HG03575 (cell line): Measurements from ENCODE around the gene ATG2B.
"Not testable (repeated sequence)": the region's sequence is repeated elsewhere in the genome, so short reads cannot be mapped to it uniquely, and the experiment has no call there.

ENCODE experiments used
- ATAC-seq: cut with Tn5 transposase; IDR thresholded peaks from one replicate; pipeline ENCODE4 v1.9.1; 2021; ENCODE audit not compliant: unreplicated experiment, insufficient number of reproducible peaks, low FRiP score; ENCODE audit errors: extremely low read depth

ATG2B gene

DNA sequence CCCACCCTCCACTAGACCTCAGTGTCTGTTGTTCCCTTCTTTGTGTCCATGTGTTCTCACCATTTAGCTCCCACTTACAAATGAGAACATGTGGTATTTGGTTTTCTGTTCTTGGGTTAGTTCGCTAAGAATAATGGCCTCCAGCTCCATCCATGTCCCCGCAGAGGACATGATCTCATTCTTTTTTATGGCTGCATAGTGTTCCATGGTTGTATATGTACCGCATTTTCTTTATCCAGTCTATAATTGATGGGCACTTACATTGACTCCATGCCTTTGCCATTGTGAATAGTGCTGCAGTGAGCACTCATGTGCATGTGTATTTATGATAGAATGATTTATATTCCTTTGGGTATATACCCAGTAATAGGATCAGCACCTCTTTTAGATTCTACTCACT lies 118.1 kb downstream of the ATG2B start:
- ATAC-seq = not testable (repeated sequence)

DNA sequence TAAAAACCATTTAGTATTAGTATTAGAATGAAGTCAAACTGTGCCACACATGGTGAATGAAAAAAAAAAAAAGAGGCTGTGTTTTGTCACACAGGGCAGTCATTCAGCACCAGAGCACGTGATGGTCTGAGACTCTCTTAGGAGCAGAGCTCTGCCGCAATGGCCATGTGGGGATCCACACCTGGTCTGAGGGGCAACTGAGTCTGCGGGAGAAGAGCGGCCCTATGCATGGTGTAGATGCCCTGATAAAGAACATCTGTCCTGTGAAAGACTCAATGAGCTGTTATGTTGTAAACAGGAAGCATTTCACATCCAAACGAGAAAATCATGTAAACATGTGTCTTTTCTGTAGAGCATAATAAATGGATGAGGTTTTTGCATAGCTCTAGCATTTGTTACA lies 119.4 kb downstream of the ATG2B start:
- no peak for ATAC-seq

DNA sequence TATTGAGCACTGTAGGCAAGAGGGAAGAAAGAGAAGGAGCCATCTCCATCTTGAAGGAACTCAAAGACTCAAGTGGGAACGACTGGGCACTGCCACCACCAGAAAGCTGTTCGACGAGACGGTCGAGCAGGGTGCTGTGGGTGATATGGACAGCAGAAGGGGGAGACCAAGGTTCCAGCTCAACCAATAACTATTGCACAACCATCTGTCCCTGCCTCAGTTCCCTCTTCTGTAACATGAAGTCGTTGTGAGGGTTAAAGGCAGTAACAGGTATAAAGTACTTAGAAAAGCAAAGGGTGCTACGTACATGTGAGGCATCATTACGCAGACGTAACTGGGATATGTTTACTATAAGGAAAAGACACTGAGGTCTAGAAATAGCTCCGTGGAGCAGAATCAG lies 121.0 kb downstream of the ATG2B start:
- no peak for ATAC-seq

DNA sequence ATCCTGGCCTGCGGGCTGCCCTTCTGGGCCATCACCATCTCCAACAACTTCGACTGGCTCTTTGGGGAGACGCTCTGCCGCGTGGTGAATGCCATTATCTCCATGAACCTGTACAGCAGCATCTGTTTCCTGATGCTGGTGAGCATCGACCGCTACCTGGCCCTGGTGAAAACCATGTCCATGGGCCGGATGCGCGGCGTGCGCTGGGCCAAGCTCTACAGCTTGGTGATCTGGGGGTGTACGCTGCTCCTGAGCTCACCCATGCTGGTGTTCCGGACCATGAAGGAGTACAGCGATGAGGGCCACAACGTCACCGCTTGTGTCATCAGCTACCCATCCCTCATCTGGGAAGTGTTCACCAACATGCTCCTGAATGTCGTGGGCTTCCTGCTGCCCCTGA lies 122.5 kb downstream of the ATG2B start:
- ATAC-seq = no peak

DNA sequence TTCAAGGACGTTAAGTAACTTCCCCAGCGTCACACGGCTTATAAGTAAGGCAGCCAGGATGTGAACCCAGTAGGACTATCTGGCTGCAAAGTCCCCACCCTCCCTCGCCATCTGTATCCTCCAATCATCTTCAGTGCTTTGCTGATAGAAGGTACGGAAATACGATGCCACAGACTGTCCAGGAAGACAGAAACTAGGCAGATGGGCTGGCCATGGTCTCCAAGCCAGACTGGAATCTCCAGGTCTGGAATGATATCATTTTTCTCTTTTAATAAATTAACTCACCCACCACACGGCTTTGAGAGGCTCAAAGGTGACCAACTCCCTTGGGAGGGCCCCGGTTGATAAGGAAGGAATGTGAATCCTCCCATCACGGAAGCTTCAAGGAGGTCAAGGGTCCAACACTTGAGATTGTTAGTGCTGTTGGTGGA lies 123.4 kb downstream of the ATG2B start:
- no peak for ATAC-seq

DNA sequence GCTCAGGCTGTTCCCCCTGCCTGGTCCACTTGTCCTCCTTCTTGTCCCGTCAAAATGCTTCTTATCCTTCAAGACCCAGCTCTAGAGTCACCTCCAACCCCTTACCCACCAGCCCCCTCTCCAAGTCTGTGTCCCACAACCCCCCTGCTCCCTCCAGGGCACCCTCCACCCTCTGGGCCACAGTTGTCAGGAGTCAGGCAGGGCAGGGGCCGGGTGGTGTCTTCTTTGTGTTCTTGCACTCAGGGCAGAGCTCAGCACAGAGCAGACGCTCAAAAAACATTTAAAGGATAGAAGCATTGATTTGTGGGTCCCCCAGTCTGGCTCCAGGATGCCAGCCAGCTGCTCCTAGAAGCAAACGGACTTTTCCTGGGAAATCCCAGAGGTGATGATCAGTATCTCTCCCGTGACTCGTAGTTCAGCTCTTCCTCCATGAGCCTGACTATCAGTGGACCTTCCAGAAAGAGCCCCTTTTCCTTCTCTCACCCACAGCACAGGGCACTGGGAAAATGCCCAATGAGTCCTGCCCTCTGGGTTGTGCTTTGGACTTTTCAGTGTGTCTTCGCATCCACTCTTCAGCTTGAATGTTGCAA lies 124.4 kb downstream of the ATG2B start:
- ATAC-seq = no peak

DNA sequence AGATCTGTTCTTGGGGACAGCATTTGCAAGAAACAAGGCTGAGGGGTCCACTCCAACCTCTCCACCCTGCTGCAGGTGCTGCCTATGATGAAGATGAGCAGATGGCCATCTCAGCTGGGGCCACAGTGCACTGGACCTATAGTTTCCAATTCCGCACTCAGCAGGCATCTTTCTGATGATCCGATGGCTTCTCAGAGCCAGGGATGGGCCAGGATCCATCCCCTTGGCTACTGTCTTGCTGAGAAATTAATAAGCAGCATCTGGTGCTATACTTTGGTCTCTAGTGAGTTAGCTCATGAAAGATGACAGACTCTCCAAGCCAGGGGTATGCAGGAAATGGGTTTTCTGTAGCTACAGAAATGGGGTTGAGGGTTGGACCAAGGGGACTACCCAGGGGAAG lies 125.5 kb downstream of the ATG2B start:
- no peak for ATAC-seq

DNA sequence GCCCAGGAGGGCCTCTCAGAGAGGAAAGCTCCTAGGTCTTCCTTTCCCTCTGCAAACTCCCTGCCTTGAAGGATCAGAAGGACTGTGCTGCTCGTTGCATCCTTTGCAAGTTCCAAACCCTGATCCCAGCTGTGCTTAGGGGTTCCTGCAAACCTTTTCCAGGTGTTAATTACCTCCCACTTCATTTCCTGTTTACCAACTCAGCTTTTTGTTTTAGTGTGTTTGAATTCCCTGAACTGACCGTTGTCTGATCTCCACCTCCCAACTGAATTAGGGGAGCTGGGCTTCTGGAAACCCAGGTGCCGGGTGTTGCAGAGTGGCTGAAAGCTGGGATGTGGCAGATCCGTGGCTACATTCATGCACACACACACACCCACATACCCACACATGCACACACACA lies 127.7 kb downstream of the ATG2B start:
- ATAC-seq = no peak

DNA sequence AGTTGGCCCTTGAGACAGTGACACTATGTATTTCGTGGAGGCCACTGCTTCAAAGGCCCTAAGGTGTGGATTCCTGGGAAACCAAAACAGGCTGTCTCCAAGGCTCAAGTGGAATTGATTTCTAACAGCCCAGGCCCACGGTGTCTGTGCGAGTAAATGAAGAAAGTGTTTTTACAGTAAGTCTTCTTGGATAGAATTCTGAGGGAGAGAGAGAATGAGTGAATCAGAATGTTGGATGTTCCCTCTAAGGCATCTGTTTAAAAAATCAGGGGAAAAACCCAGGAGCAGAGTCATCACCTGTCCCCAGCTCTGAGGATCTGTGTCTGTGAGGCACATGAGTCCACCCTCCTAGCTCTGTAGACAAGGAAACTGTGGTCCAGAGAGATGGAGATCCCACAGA lies 129.5 kb downstream of the ATG2B start:
- no peak for ATAC-seq

DNA sequence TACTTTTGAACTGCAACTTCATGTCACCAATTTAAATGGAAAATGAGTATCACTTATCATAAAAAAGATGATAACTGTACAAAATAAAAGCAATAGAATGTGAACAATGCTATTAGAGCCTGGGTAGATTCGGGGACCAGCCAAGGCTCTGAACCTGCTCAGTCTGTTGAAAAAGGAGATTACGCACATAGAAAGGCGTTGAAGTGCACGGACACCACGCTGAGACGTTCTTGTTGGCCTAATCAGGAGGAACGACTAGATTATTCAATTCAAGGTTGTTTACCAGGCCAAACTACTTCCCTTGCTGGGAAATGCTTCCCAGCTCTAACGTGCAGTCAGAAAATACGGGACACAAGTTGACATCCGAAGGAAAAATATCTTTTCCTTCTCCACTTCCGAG lies 130.6 kb downstream of the ATG2B start:
- no peak for ATAC-seq

DNA sequence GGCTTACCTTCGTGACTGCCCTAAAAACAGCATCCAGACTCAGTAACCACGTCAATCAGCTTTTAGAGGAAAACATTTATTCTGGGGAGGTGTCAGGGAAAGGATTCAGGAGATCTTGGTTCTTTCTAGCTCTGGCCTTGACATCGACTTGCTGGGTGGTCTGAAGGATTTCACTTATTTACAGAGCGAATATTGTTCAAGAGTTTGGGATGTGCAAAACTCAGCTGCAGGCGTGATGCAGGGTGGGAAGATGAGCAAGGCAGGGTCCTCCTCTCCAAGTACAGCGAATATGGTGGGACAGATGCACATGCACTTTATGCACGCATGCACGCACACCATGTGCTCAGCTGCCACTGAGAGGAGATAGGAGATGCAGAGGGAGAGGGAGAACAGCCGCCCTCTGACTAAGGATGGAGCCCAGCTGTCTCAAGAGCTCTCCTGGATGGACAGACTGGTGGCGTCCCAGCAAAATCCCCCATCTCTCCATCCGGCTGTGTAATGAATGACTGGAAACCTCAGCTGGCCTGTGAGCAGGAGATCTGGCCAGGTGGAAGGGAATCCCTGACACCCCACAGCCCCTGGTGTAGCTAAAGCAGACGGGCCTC lies 131.5 kb downstream of the ATG2B start:
- no peak for ATAC-seq

DNA sequence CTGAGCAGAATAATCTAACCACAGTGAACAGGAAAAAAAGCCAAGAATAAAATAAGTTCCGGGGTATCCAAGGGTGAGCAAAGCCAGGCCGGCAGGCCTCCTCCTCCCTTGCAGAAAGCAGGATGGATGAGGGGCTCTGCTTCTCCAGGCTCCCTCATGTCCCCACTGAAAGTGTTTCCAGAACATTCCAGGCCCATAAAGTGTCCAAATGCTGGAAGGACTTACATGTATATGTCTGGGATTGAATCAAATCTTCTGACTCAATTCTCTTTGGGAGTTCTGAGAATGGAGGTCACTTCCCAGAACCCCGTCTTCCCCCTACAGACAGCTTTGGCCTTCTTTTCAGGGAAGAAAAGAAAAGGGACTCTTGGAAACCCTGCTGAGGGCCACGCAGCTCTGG lies 132.1 kb downstream of the ATG2B start:
- ATAC-seq = no peak

DNA sequence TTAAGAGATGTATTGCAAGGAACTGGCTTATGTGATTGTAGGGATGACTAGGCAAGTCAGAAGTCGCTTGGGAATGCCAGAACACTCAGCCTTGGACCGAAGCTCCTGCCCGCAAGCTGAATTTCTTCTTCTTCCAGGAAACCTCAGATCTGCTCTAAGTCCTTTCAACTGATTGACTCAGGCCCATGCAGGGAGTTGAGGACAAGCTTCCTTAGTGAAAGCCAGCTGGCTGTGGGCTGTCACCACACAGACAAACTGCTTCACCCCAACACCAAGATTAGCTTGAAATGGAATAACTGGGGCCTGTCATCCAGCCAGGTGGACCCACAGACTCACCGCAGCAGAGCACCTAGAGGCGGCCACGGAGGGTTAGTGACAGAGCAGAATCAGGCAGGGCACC lies 133.8 kb downstream of the ATG2B start:
- ATAC-seq = no peak
